ENCODE results near the gene MAP3K15.

DNA sequence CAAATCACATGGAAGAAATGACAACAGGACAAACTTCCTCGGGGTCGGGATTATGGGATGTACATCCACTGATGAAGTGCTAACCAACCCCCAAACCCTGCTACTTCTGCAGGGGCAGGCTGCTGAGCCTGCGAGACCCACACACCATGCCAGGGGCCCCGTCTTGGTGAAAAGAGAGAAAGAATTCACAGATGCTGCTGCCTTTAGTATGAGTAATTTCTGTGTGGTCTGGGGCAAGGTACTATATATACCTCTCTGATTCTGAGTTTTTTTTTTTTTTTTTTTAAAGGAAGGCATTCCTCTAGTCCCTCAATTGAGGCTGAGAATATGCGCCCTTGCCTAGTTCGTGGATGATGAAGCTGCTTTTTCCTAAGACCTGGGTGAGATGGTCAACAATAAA is 146.7 kb downstream of the MAP3K15 start:
- TF ChIP-seq POLR2AphosphoS5 (IDR thresholded peaks at IDR 0.05; ENCODE audit: low read depth, low read length), result no peak
- TF ChIP-seq PHF8 (CRISPR knock-in tag; IDR thresholded peaks at IDR 0.05), result no peak
- TF ChIP-seq, protein P1, sequence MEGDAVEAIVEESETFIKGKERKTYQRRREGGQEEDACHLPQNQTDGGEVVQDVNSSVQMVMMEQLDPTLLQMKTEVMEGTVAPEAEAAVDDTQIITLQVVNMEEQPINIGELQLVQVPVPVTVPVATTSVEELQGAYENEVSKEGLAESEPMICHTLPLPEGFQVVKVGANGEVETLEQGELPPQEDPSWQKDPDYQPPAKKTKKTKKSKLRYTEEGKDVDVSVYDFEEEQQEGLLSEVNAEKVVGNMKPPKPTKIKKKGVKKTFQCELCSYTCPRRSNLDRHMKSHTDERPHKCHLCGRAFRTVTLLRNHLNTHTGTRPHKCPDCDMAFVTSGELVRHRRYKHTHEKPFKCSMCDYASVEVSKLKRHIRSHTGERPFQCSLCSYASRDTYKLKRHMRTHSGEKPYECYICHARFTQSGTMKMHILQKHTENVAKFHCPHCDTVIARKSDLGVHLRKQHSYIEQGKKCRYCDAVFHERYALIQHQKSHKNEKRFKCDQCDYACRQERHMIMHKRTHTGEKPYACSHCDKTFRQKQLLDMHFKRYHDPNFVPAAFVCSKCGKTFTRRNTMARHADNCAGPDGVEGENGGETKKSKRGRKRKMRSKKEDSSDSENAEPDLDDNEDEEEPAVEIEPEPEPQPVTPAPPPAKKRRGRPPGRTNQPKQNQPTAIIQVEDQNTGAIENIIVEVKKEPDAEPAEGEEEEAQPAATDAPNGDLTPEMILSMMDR (CRISPR knock-in tag; IDR thresholded peaks at IDR 0.05), result no peak
- TF ChIP-seq MXI1 (IDR thresholded peaks at IDR 0.05; ENCODE audit: borderline replicate concordance, low read depth, low read length), result no peak
- no peak for TF ChIP-seq SRY (CRISPR knock-in tag; IDR thresholded peaks at IDR 0.05)
- TF ChIP-seq ZNF274 (CRISPR knock-in tag; IDR thresholded peaks at IDR 0.05), result no peak
- no peak for TF ChIP-seq ZFP37 (CRISPR knock-in tag; IDR thresholded peaks at IDR 0.05; ENCODE audit: borderline replicate concordance)
- TF ChIP-seq BHLHE40 (IDR thresholded peaks at IDR 0.05; ENCODE audit: low read length), result no peak
- TF ChIP-seq, protein P2, sequence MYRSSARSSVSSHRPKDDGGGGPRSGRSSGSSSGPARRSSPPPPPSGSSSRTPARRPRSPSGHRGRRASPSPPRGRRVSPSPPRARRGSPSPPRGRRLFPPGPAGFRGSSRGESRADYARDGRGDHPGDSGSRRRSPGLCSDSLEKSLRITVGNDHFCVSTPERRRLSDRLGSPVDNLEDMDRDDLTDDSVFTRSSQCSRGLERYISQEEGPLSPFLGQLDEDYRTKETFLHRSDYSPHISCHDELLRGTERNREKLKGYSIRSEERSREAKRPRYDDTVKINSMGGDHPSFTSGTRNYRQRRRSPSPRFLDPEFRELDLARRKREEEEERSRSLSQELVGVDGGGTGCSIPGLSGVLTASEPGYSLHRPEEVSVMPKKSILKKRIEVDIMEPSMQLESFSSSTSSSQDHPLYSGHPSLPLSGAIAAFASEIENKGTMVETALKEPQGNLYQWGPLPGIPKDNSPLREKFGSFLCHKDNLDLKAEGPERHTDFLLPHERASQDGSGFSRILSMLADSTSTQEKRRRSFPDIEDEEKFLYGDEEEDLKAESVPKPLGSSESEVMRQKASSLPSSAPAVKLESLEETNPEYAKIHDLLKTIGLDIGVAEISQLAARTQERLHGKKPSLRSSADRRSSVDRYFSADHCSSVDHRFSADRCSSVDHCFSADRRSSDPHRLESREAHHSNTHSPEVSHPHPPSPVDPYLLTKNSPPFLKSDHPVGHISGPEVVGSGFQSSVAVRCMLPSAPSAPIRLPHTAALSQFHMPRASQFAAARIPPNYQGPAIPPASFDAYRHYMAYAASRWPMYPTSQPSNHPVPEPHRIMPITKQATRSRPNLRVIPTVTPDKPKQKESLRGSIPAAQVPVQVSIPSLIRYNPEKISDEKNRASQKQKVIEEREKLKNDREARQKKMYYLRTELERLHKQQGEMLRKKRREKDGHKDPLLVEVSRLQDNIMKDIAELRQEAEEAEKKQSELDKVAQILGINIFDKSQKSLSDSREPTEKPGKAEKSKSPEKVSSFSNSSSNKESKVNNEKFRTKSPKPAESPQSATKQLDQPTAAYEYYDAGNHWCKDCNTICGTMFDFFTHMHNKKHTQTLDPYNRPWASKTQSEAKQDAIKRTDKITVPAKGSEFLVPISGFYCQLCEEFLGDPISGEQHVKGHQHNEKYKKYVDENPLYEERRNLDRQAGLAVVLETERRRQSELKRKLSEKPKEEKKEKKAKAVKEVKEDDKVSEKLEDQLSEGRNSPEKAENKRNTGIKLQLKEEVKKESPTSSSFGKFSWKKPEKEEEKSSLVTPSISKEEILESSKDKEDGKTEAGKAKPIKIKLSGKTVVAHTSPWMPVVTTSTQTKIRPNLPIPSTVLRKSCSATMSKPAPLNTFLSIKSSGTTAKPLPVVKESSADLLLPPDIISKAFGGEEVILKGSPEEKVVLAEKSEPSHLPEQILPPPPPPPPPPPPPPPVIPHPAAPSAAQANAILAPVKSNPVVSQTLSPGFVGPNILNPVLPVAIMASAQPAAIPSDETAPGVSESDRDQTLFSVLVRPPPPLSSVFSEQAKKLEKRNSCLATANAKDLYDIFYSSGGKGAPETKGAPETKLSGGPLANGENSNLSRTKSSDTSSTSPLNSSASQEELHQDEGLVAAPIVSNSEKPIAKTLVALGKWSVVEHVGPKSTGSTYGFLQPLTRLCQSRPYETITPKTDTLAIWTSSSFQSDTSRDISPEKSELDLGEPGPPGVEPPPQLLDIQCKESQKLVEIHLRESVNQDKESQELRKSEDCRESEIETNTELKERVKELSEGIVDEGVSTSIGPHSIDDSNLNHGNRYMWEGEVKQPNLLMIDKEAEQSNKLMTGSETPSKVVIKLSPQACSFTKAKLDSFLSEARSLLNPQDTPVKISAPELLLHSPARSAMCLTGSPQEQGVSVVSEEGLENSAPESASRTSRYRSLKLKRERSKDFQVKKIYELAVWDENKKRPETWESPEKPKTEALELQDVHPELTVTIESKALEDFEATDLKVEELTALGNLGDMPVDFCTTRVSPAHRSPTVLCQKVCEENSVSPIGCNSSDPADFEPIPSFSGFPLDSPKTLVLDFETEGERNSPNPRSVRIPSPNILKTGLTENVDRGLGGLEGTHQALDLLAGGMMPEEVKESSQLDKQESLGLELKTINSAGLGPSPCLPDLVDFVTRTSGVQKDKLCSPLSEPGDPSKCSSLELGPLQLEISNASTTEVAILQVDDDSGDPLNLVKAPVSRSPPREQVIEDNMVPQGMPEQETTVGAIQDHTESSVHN (CRISPR knock-in tag; IDR thresholded peaks at IDR 0.05), result no peak
- no peak for TF ChIP-seq KLF12 (CRISPR knock-in tag; IDR thresholded peaks at IDR 0.05; ENCODE audit: borderline replicate concordance)
- no peak for TF ChIP-seq ZNF230 (CRISPR knock-in tag; IDR thresholded peaks at IDR 0.05)
- no peak for TF ChIP-seq EP300 (IDR thresholded peaks at IDR 0.05; ENCODE audit: low read depth in 2 of 2, low read length in 2 of 2)
- TF ChIP-seq EP300 (CRISPR knock-in tag; IDR thresholded peaks at IDR 0.05; ENCODE audit: borderline replicate concordance), result no peak
